Activated naive CD8-positive, alpha-beta T cell treated with anti-CD3 and anti-CD28 coated beads, Interleukin-2, amount 10 ng/mL, durations not matched to agents 7 days and 5 days (primary cell): ENCODE measurements around the gene ZNF236. TPM values are rescaled to one million over a fixed set of nuclear protein-coding genes. Genes with fewer than 3 reads are reported as not detected.
"Not testable (repeated sequence)": the region's sequence is repeated elsewhere in the genome, so short reads cannot be mapped to it uniquely, and the experiment has no call there.

Source experiments
- ATAC-seq: fragments of 150-1000 bp; cut with Tn5 transposase; one replicate; pipeline ENCODE4 v1.10.0; 2021; ENCODE audit warnings: low read depth, moderate library complexity
- POLR2A ChIA-PET: fragments of 350-600 bp; sonication (Branson Sonifier 250); formaldehyde crosslinking; loops from one replicate; lab custom pipeline; 2021; ENCODE audit warnings: antibody characterized with exemption; lab: Charles Lee
- DNase-seq: peaks from one replicate; pipeline ENCODE4 v3.0.0; 2021
- H3K27ac Mint-ChIP-seq: one replicate; pipeline ENCODE4 v1.8.0; 2022; ENCODE audit warnings: mild to moderate bottlenecking, mixed read lengths
- H3K27me3 Mint-ChIP-seq: one replicate; pipeline ENCODE4 v1.8.0; 2022; ENCODE audit warnings: mild to moderate bottlenecking, moderate library complexity, mixed read lengths
- H3K36me3 Mint-ChIP-seq: one replicate; pipeline ENCODE4 v1.8.0; 2021; ENCODE audit warnings: mild to moderate bottlenecking, mixed read lengths
- H3K4me1 Mint-ChIP-seq: one replicate; pipeline ENCODE4 v1.8.0; 2021; ENCODE audit warnings: mixed read lengths
- H3K4me3 Mint-ChIP-seq: one replicate; pipeline ENCODE4 v1.8.0; 2022; ENCODE audit warnings: mild to moderate bottlenecking, moderate library complexity, mixed read lengths
- H3K9me3 Mint-ChIP-seq: one replicate; pipeline ENCODE4 v1.8.0; 2021; ENCODE audit warnings: mixed read lengths
- total RNA-seq, 2 experiments: library from RNA; stranded (reverse); gene quantifications; one replicate each; pipeline ENCODE4 v1.2.3, GENCODE V29; 2021

Gene ZNF236
- total RNA-seq, 2 experiments from 2014 or later = 23.7 to 25.5 TPM

GRCh38 chr18:76935722-76936337 lies 113.5 kb downstream of the ZNF236 start:
- H3K27ac Mint-ChIP-seq = no peak overlapping the region
- H3K27me3 Mint-ChIP-seq = no peaks in the 10 kb centered on the region
- no peak overlapping the region for H3K4me3 Mint-ChIP-seq
- no peaks in the 10 kb centered on the region for H3K9me3 Mint-ChIP-seq
- POLR2A ChIA-PET = no interaction called here
- peaks cover 3% of the 10 kb centered on the region for H3K36me3 Mint-ChIP-seq
- no peak for DNase-seq
- H3K4me1 Mint-ChIP-seq = peaks cover 7% of the 10 kb centered on the region
- ATAC-seq = no peak

- H3K27me3 Mint-ChIP-seq = no peaks in the 10 kb centered on the region
- ATAC-seq = no peak
- DNase-seq = no peak
- peaks cover 3% of the 10 kb centered on the region for H3K36me3 Mint-ChIP-seq
- H3K27ac Mint-ChIP-seq = no peak overlapping the region
- no peaks in the 10 kb centered on the region for H3K9me3 Mint-ChIP-seq
- POLR2A ChIA-PET = no interaction called here
- peaks cover 6% of the 10 kb centered on the region for H3K4me1 Mint-ChIP-seq
- no peak overlapping the region for H3K4me3 Mint-ChIP-seq
Measured at GRCh38 chr18:76936877-76937276, 114.5 kb downstream of the ZNF236 start.

GRCh38 chr18:76937597-76937996 lies 115.2 kb downstream of the ZNF236 start:
- Mint-ChIP-seq H3K27me3 (no peaks in the 10 kb centered on the region), H3K9me3 (no peaks in the 10 kb centered on the region), H3K27ac (no peak overlapping the region), H3K4me1 (peaks cover 3% of the 10 kb centered on the region), H3K4me3 (no peak overlapping the region), H3K36me3 (peaks cover 3% of the 10 kb centered on the region)
- no peak for DNase-seq
- POLR2A ChIA-PET = no interaction called here
- no peak for ATAC-seq

GRCh38 chr18:76938619-76939018 lies 116.3 kb downstream of the ZNF236 start:
- Mint-ChIP-seq H3K4me1 (no peaks in the 10 kb centered on the region), H3K27ac (no peak overlapping the region), H3K9me3 (no peaks in the 10 kb centered on the region), H3K27me3 (no peaks in the 10 kb centered on the region), H3K36me3 (peaks cover 4% of the 10 kb centered on the region), H3K4me3 (no peak overlapping the region)
- POLR2A ChIA-PET = no interaction called here
- ATAC-seq (no peak), DNase-seq (no peak)

- Mint-ChIP-seq H3K36me3 (peaks cover 11% of the 10 kb centered on the region), H3K4me3 (no peak overlapping the region), H3K9me3 (no peaks in the 10 kb centered on the region), H3K27ac (no peak overlapping the region), H3K27me3 (no peaks in the 10 kb centered on the region), H3K4me1 (peaks cover 2% of the 10 kb centered on the region)
- POLR2A ChIA-PET = interaction anchor here (0.6 kb wide), 1 partner anchor 90 kb away, joined by 6 read pairs; no protein-coding TSS in a partner anchor
- ATAC-seq = no peak
- no peak for DNase-seq
Measured at GRCh38 chr18:76941284-76941683, 118.9 kb downstream of the ZNF236 start.

GRCh38 chr18:76943542-76944339 lies 121.4 kb downstream of the ZNF236 start:
- ATAC-seq (no peak), DNase-seq (no peak)
- Mint-ChIP-seq H3K27ac (no peak overlapping the region), H3K27me3 (no peaks in the 10 kb centered on the region), H3K9me3 (no peaks in the 10 kb centered on the region), H3K36me3 (peaks cover 23% of the 10 kb centered on the region), H3K4me1 (peaks cover 18% of the 10 kb centered on the region), H3K4me3 (no peak overlapping the region)
- POLR2A ChIA-PET = no interaction called here

- DNase-seq, H3K9me3 Mint-ChIP-seq, H3K27ac Mint-ChIP-seq, POLR2A ChIA-PET, H3K4me3 Mint-ChIP-seq, ATAC-seq, H3K27me3 Mint-ChIP-seq: not testable (repeated sequence)
- Mint-ChIP-seq H3K4me1 (peaks cover 20% of the 10 kb centered on the region), H3K36me3 (peaks cover 24% of the 10 kb centered on the region)
Measured at GRCh38 chr18:76944346-76944745, 122.0 kb downstream of the ZNF236 start.

GRCh38 chr18:76948345-76948744 lies 126.0 kb downstream of the ZNF236 start:
- Mint-ChIP-seq H3K9me3 (no peaks in the 10 kb centered on the region), H3K4me1 (peaks cover 28% of the 10 kb centered on the region), H3K36me3 (peaks cover 47% of the 10 kb centered on the region), H3K4me3 (no peak overlapping the region), H3K27me3 (no peaks in the 10 kb centered on the region), H3K27ac (no peak overlapping the region)
- DNase-seq (no peak), ATAC-seq (no peak)
- POLR2A ChIA-PET = interaction anchor here (0.5 kb wide), 1 partner anchor 137 kb away, joined by 3 read pairs; no protein-coding TSS in a partner anchor

- POLR2A ChIA-PET = interaction anchor here (0.6 kb wide), 1 partner anchor 131 kb away, joined by 3 read pairs; no protein-coding TSS in a partner anchor
- Mint-ChIP-seq H3K4me3 (no peak overlapping the region), H3K4me1 (peaks cover 23% of the 10 kb centered on the region), H3K27ac (no peak overlapping the region), H3K9me3 (no peaks in the 10 kb centered on the region), H3K27me3 (no peaks in the 10 kb centered on the region), H3K36me3 (peaks cover 40% of the 10 kb centered on the region)
- ATAC-seq (no peak), DNase-seq (no peak)
Measured at GRCh38 chr18:76951456-76952247, 129.3 kb downstream of the ZNF236 start.

- Mint-ChIP-seq H3K4me3 (no peak overlapping the region), H3K4me1 (peaks cover 23% of the 10 kb centered on the region), H3K9me3 (no peaks in the 10 kb centered on the region), H3K27ac (no peak overlapping the region), H3K27me3 (no peaks in the 10 kb centered on the region), H3K36me3 (peaks cover 38% of the 10 kb centered on the region)
- DNase-seq = no peak
- POLR2A ChIA-PET = no interaction called here
- ATAC-seq = no peak
Measured at GRCh38 chr18:76952747-76953146, 130.4 kb downstream of the ZNF236 start.

GRCh38 chr18:76953156-76953555 lies 130.8 kb downstream of the ZNF236 start:
- ATAC-seq (no peak), DNase-seq (no peak)
- H3K27me3 Mint-ChIP-seq = no peaks in the 10 kb centered on the region
- POLR2A ChIA-PET = no interaction called here
- peaks cover 20% of the 10 kb centered on the region for H3K4me1 Mint-ChIP-seq
- no peak overlapping the region for H3K27ac Mint-ChIP-seq
- no peaks in the 10 kb centered on the region for H3K9me3 Mint-ChIP-seq
- no peak overlapping the region for H3K4me3 Mint-ChIP-seq
- peaks cover 34% of the 10 kb centered on the region for H3K36me3 Mint-ChIP-seq

GRCh38 chr18:76953583-76954233 lies 131.4 kb downstream of the ZNF236 start:
- Mint-ChIP-seq H3K4me1 (peaks cover 14% of the 10 kb centered on the region), H3K27ac (no peak overlapping the region), H3K9me3 (no peaks in the 10 kb centered on the region), H3K4me3 (no peak overlapping the region), H3K27me3 (no peaks in the 10 kb centered on the region), H3K36me3 (peaks cover 29% of the 10 kb centered on the region)
- ATAC-seq = no peak
- POLR2A ChIA-PET = no interaction called here
- DNase-seq = no peak
